ENCODE data around the gene CAMTA1. TPM values are rescaled to one million over a fixed set of nuclear protein-coding genes. Genes with fewer than 3 reads are reported as not detected.

CAMTA1 gene
- total and polyA plus RNA-seq, 12 donors = 123 to 265 (median 142) TPM

- no peaks in the 10 kb centered on the region for H3K36me3 ChIP-seq
- WGBS, 2 donors = 85 to 88% methylated on average over 9 of the region's 9 CpGs
- intact Hi-C loops (cut with DNase I) = loop anchor here in 1 of 10 donors (10.0 kb wide), 1 partner anchor 60 kb away; no protein-coding TSS in a partner anchor
- peaks cover 0 to 5% (median 0%) of the 10 kb centered on the region in 7 donors for H3K27me3 ChIP-seq
- H3K4me3 ChIP-seq = no peak overlapping the region
- no peak for DNase-seq
- no peaks in the 10 kb centered on the region for H3K4me1 ChIP-seq
- TF ChIP-seq, protein P1, sequence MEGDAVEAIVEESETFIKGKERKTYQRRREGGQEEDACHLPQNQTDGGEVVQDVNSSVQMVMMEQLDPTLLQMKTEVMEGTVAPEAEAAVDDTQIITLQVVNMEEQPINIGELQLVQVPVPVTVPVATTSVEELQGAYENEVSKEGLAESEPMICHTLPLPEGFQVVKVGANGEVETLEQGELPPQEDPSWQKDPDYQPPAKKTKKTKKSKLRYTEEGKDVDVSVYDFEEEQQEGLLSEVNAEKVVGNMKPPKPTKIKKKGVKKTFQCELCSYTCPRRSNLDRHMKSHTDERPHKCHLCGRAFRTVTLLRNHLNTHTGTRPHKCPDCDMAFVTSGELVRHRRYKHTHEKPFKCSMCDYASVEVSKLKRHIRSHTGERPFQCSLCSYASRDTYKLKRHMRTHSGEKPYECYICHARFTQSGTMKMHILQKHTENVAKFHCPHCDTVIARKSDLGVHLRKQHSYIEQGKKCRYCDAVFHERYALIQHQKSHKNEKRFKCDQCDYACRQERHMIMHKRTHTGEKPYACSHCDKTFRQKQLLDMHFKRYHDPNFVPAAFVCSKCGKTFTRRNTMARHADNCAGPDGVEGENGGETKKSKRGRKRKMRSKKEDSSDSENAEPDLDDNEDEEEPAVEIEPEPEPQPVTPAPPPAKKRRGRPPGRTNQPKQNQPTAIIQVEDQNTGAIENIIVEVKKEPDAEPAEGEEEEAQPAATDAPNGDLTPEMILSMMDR (IDR thresholded peaks at IDR 0.05) = no peak
- no peaks in the 10 kb centered on the region for H3K9me3 ChIP-seq
- no peak for ATAC-seq
- H3K27ac ChIP-seq = no peak overlapping the region
Observed at GRCh38 chr1:6944434-6944833, 159.2 kb downstream of the CAMTA1 start.

GRCh38 chr1:6947952-6948351, 162.7 kb downstream of the CAMTA1 start:
- intact Hi-C loops (cut with DNase I) = loop anchor here in 1 of 10 donors (10.0 kb wide), 1 partner anchor 57 kb away; no protein-coding TSS in a partner anchor
- no peaks in the 10 kb centered on the region for H3K36me3 ChIP-seq
- no peaks in the 10 kb centered on the region for H3K9me3 ChIP-seq
- DNase-seq = no peak
- no peak for ATAC-seq
- H3K4me1 ChIP-seq = no peaks in the 10 kb centered on the region
- no peak overlapping the region for H3K27ac ChIP-seq
- H3K4me3 ChIP-seq = no peak overlapping the region
- TF ChIP-seq, protein P1 (IDR thresholded peaks at IDR 0.05) = no peak
- no peaks in the 10 kb centered on the region for H3K27me3 ChIP-seq
- WGBS, 2 donors = 88% methylated on average over 2 of the region's 2 CpGs

DNA sequence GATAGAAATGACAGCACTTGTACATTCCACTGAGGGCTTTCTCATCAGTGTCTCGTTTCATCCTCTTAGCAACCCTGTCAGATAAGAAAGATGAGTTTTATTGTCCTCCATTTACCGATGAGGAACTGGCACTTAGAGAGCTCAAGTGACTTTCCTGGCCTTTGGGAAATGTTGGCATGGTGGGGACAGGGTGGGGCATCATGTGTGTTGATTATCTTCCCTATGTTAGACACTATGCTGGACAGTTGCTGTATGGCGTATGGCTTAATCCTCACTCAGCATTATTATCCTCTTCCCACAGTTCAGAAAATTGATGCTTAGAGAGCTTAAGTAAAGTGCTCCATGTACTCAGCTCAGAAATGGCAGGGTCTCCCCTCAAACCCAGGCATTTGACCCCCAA, 163.2 kb downstream of the CAMTA1 start:
- WGBS, 2 donors = 63 to 72% methylated on average over 3 of the region's 3 CpGs
- ATAC-seq = no peak

DNA sequence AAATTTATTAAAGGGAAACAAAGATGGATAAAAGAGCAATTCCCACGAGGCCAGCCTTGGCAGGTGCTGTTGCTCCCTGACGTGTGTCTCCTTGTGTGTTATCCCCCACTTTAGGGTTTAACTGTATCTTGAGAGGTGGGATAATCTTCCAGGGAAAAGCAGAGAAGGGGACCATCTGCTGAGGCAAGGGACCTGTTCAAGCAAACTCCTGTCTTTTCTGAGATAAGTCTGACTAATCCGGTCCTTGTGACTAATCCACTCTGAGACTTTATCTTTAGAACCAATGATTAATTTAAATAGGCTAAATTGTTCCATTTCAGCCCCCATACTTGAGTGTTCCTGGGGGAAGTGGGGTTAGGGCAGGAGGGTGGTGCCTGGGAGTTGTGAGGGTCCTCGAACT, 163.6 kb downstream of the CAMTA1 start:
- no peak for ATAC-seq
- WGBS, 2 donors = 62 to 73% methylated on average over 4 of the region's 4 CpGs
- intact Hi-C loops (cut with DNase I) = loop anchor here in 1 of 10 donors (10.0 kb wide), 1 partner anchor 56 kb away; no protein-coding TSS in a partner anchor

More for the DNA sequence above, 163.2 kb downstream of the CAMTA1 start:
- DNase-seq = no peak
- H3K27ac ChIP-seq = no peak overlapping the region
- no peaks in the 10 kb centered on the region for H3K36me3 ChIP-seq
- intact Hi-C loops (cut with DNase I) = loop anchor here in 1 of 10 donors (10.0 kb wide), 1 partner anchor 56 kb away; no protein-coding TSS in a partner anchor
- no peaks in the 10 kb centered on the region for H3K4me1 ChIP-seq
- TF ChIP-seq, protein P1 (IDR thresholded peaks at IDR 0.05) = no peak
- H3K9me3 ChIP-seq = no peaks in the 10 kb centered on the region
- H3K4me3 ChIP-seq = no peak overlapping the region
- no peaks in the 10 kb centered on the region for H3K27me3 ChIP-seq

More for the DNA sequence above, 163.6 kb downstream of the CAMTA1 start:
- Histone ChIP-seq H3K9me3 (no peaks in the 10 kb centered on the region), H3K4me3 (no peak overlapping the region), H3K4me1 (no peaks in the 10 kb centered on the region), H3K27ac (no peak overlapping the region), H3K36me3 (no peaks in the 10 kb centered on the region), H3K27me3 (no peaks in the 10 kb centered on the region)
- TF ChIP-seq, protein P1 (IDR thresholded peaks at IDR 0.05) = no peak
- DNase-seq = no peak
